NCI-H187 treated with DMSO at 0.1 percent for 48 hours (cell line): ENCODE results near the gene RFX4.
"Not testable (repeated sequence)": the region's sequence is repeated elsewhere in the genome, so short reads cannot be mapped to it uniquely, and the experiment has no call there.

Experiments used
- DNase-seq: peaks from one replicate; lab custom pipeline; 2025; lab: John Stamatoyannopoulos, UW

Gene RFX4

DNA sequence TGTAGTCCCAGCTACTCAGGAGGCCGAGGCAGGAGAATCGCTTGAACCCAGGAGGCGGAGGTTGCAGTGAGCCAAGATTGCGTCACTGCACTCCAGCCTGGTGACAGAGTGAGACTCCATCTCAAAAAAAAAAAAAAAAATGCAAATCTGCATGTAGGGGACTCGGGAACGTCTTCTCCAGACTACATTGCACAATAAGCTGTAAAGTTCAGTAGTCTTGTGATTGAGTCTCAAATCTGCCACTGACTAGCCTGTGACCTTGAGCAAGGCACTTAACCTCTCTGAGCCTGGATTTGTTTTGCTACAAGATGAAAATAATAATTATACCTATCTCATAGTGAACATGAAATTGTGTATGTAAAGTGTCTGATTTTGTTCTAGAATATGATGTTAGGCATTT, 109.2 kb downstream of the RFX4 start:
- not testable (repeated sequence) for DNase-seq

GRCh38 chr12:106692896-106693820, 110.4 kb downstream of the RFX4 start:
- DNase-seq: no peak

DNA sequence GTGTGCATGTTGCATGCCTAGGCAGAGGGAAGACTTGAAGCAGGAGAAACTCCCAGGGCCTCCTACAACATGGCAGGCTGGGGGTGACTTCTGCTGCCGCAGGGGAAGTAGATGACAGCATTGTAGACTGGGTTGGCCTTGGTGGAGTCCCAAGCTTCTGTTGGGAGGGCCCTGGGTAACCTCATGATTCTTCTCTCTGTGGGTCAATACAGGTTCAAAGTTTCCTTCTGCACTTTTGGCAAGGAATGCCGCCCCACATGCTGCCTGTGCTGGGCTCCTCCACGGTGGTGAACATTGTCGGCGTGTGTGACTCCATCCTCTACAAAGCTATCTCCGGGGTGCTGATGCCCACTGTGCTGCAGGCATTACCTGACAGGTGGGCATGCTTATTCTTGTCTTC, 113.3 kb downstream of the RFX4 start:
- DNase-seq: no peak

DNA sequence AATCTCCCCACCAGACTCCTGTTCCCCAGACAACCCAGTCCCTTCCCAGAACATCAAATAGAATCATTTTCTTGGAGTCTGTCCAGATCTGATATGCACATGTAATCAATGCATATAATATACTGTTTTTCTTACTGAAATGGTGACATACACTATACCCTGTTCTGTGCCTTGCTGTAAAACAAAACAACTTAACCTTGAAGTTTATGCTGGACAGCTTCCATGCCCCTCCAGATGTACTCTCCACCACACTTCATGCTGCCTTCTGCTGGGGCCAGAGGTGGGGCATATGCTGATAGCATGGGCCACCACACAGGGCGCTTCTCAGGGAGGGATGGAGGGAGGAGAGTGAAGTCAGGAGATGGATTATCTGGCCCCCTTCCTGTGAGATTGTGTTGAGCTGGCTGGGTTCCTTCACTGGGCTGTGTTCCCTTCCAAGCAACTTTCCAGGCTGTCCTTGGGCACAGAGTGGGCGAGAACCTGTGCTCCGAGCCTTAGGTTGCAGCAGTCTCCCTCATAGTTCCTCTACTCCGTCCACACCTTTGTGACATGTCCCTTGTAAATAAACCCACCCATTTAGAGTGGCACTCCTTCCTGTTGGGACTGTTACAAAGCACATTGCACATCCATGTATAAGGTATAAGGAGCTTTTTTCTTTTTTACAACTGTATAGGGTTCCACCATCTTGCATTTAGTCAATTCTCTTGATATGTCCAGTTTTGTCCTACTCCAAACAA, 114.0 kb downstream of the RFX4 start:
- no peak for DNase-seq

DNA sequence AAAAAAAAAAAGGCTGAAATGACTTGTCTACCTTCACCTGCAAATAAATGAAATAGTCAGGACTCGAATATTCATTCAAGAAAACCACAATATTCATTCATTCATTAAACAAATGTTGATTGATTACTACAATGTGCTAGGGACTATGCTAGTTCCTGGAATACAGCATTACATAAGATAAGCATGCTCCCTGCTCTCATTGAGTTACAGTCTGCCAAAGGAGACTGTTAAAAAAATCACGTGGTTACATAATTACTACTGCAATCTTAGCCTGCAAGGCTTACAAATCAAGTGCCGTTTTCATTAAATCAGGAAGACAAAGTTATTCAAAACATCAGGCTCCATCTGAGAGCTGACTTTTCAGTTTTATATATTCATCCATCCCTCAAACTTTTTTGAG, 121.3 kb downstream of the RFX4 start:
- DNase-seq: no peak

- DNase-seq: no peak
Observed at GRCh38 chr12:106705971-106706370, 123.2 kb downstream of the RFX4 start.

DNA sequence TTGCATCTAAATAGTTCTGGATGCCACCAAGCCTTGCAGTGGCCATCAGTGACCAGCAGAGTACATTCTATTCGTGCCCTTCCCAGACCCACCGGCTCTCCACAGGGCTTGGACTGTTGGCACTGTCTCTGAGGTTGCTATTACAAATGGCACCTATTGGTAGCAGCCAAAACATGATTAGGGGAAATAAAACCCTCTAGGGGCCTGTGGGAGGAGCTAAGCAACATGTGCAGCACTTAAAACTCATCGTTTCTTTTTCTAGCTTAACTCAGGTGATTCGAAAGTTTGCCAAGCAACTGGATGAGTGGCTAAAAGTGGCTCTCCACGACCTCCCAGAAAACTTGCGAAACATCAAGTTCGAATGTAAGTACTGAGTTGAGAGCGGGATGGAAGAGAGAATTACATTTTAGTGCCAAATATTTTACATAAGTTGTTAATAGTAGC, 126.3 kb downstream of the RFX4 start:
- DNase-seq: no peak

DNA sequence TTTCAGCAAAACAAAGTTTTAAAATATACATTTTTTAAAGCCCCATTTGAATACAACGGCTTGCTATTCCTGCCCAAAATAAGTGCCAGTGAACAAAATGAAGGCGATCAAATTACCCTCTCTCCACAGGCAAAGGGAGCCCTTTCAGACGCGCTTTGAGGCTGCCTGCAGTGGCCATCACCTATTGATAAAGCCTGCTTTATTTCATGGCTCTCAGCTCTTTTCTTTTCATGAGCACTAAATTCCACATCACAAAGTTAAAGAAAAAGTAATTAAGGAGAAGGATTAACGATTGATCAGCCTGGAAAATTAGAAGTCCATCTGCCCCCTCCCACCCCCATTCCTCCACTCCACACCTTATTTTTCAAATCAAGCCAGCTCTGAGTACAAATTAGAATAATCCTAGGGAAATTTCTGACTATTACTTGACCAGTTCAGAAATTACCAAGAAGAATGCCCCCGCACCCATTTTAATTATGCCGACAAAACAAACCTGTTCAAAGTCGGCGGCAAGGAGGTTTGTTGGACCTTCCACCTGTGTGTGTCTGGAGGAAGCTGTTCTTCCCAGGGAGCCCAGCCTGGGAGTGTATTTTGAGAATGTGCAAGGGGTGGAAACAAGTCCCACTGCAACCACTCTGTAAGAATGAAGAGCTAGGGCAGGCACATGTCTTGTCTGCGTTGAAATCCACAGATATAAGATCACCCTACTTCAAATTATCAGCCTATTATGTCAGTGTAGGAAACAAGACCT, 127.5 kb downstream of the RFX4 start:
- no peak for DNase-seq

- DNase-seq: no peak
Observed at GRCh38 chr12:106711316-106711715, 128.5 kb downstream of the RFX4 start.

DNA sequence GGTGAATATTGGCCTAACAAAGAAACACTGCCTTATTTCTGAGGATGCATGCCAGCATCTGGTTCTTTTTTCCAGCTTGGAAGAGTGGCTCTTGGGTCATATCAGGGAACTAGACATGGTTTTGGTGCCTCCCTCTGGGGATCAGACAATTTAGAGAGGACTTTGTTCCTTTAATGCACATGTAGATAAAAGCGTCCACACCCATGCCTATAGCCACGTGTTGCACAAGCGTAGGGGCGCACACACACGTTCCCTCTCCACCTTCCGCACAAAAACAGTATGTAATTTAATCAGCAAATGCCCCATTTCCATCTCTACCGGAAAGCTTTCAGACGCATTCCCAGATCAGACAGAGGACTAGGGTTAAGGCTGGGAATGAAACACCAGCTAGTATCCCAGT, 130.0 kb downstream of the RFX4 start:
- DNase-seq: no peak

DNA sequence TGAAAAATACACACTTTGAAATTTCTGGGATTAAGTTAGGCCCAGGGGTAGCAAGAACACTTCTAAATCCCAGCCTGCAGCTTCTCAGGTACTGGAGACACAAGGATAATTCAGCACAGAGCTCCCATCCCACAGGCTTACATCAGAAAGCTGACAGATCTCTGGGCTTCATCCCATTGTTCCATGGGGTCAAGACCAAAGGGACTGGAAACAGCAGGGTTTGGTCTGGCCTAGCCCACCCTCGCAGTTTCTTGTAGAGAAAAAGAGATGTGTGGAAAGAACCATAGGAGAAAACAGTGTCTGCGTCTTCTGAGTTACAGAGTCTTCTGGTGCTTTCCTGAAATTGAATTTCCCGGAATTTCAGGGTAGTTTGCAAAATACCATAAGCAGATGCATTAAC, 132.1 kb downstream of the RFX4 start:
- no peak for DNase-seq

- DNase-seq: no peak
Observed at GRCh38 chr12:106715582-106715981, 132.8 kb downstream of the RFX4 start.

DNA sequence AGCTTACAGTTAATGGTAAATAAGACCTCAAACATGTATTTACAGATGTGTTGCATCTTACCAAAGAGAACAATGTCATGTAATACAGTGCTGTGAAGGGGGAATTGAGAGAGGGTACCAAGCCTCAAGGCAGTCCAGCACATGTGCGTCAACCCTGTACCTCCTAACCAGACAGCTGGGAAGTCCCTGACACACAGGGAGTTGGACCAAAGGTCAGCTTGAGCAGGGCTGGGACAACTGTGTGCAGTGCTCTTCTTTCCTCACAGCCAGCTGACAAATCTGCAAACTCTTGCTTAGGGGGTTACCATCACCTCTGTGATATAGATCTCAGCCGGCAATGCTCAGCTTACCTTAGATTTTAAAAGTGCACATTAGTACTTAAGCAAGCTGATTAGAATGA, 134.9 kb downstream of the RFX4 start:
- DNase-seq: no peak

GRCh38 chr12:106719879-106720278, 137.1 kb downstream of the RFX4 start:
- DNase-seq: no peak

GRCh38 chr12:106720696-106721095, 137.9 kb downstream of the RFX4 start:
- no peak for DNase-seq

DNA sequence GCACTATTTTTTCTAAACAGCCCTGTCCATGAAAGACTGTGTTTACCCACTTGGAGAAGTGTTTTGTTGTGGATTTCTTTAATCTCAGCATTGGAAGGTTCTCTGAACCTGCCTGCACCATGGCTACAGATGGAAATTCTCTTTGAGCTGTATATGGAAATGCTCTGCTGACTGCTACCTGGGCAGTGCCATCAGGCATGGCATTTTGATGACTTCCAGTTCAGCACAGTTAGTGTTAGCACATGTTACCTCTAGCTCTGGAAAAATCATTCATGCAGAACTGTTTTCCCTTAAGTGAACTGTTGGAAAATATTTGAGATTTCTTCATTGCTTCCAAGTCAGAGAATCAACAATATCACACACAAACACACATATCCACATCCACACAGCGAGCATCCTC, 139.1 kb downstream of the RFX4 start:
- DNase-seq: no peak

- no peak for DNase-seq
Observed at GRCh38 chr12:106722837-106723236, 140.0 kb downstream of the RFX4 start.

- no peak for DNase-seq
Observed at GRCh38 chr12:106723416-106723815, 140.6 kb downstream of the RFX4 start.

- no peak for DNase-seq
Observed at GRCh38 chr12:106724116-106724515, 141.3 kb downstream of the RFX4 start.

GRCh38 chr12:106724934-106725333, 142.1 kb downstream of the RFX4 start:
- DNase-seq: no peak

DNA sequence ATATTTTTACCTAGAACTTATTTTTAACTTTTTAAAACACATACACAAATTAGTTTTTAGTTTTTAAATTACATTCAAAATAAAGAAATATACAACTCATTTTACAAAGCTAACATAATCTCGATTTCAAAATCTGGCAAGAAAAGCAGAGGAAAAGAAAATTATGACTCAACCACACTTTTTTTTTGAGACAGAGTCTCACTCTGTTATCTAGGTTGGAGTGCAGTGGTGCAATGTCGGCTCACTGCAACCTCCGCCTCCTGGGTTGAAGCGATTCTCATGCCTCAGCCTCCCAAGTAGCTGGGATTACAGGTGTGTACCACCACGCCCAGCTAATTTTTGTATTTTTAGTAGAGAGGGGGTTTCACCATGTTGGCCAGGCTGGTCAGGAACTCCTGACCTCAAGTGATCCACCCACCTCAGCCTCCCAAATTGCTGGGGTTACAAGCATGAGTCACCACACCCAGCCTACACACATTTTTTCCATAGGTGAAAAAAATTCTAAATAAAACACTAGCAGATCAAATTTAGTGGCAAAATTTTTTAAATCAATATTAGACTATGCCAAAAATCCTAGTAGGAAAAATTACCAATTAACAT, 143.9 kb downstream of the RFX4 start:
- not testable (repeated sequence) for DNase-seq

GRCh38 chr12:106729611-106730010, 146.8 kb downstream of the RFX4 start:
- DNase-seq: no peak
